Measurements from ENCODE around the gene DUSP3. TPM values are rescaled to one million over a fixed set of nuclear protein-coding genes. Genes with fewer than 3 reads are reported as not detected.

The DUSP3 gene
- polyA plus RNA-seq, 1 donor from 2014 or later = 38.8 TPM

GRCh38 chr17:43803758-43804157 lies 25.0 kb upstream of the DUSP3 start:
- TF ChIP-seq TAF1 (IDR thresholded peaks at IDR 0.05; ENCODE audit: low read depth) (no peak), EZH2 (IDR thresholded peaks at IDR 0.05; ENCODE audit: borderline replicate concordance, insufficient read depth, low read length, poor library complexity, severe bottlenecking) (no peak), CTCF (IDR thresholded peaks at IDR 0.05; ENCODE audit: poor library complexity, severe bottlenecking) (no peak), REST (IDR thresholded peaks at IDR 0.05; ENCODE audit: borderline replicate concordance) (no peak), SMC3 (conservative IDR thresholded peaks at IDR 0.05; ENCODE audit: poor library complexity) (no peak), EP300 (conservative IDR thresholded peaks at IDR 0.05; ENCODE audit: poor library complexity, severe bottlenecking) (no peak), RAD21 (conservative IDR thresholded peaks at IDR 0.05) (no peak), POLR2AphosphoS5 (IDR thresholded peaks at IDR 0.05) (no peak), MXI1 (conservative IDR thresholded peaks at IDR 0.05; ENCODE audit: poor library complexity, severe bottlenecking) (no peak)
- no peaks in the 10 kb centered on the region for H3K36me3 ChIP-seq (ENCODE audit: insufficient read depth, low read length)
- no peak overlapping the region for H3K9ac ChIP-seq (ENCODE audit: low read length)
- H3K27me3 ChIP-seq (ENCODE audit: insufficient read depth, low read depth, low read length) = no peaks in the 10 kb centered on the region
- H3K4me3 ChIP-seq (ENCODE audit: low read length) = no peak overlapping the region
- H3K79me2 ChIP-seq (replicated peaks; ENCODE audit: insufficient read depth, low read length) = no peaks in the 10 kb centered on the region
- H3K4me2 ChIP-seq (ENCODE audit: low read length) = no peak overlapping the region
- no peak overlapping the region for H3K27ac ChIP-seq (ENCODE audit: low read length)
- no peaks in the 10 kb centered on the region for H3F3A ChIP-seq (ENCODE audit: insufficient read depth, low read length, poor library complexity, severe bottlenecking)
- no peaks in the 10 kb centered on the region for H3K9me3 ChIP-seq (ENCODE audit: low read length)
- no peak overlapping the region for H2AFZ ChIP-seq (ENCODE audit: low read depth, low read length)
- no peaks in the 10 kb centered on the region for H3K9me2 ChIP-seq (ENCODE audit: insufficient read depth, low read length)
- H4K20me1 ChIP-seq (ENCODE audit: insufficient read depth) = no peaks in the 10 kb centered on the region

GRCh38 chr17:43801844-43802243 lies 23.1 kb upstream of the DUSP3 start:
- no peak overlapping the region for H3K27ac ChIP-seq (ENCODE audit: low read length)
- no peak overlapping the region for H3K4me3 ChIP-seq (ENCODE audit: low read length)
- TF ChIP-seq CTCF (IDR thresholded peaks at IDR 0.05; ENCODE audit: poor library complexity, severe bottlenecking) (no peak), MXI1 (conservative IDR thresholded peaks at IDR 0.05; ENCODE audit: poor library complexity, severe bottlenecking) (no peak)
- H3F3A ChIP-seq (ENCODE audit: insufficient read depth, low read length, poor library complexity, severe bottlenecking) = no peaks in the 10 kb centered on the region
- no peaks in the 10 kb centered on the region for H3K9me2 ChIP-seq (ENCODE audit: insufficient read depth, low read length)
- no peaks in the 10 kb centered on the region for H3K9me3 ChIP-seq (ENCODE audit: low read length)
- H3K36me3 ChIP-seq (ENCODE audit: insufficient read depth, low read length) = no peaks in the 10 kb centered on the region
- H2AFZ ChIP-seq (ENCODE audit: low read depth, low read length) = no peak overlapping the region
- H3K4me2 ChIP-seq (ENCODE audit: low read length) = no peak overlapping the region
- no peak overlapping the region for H3K9ac ChIP-seq (ENCODE audit: low read length)
- H4K20me1 ChIP-seq (ENCODE audit: insufficient read depth) = no peaks in the 10 kb centered on the region
- no peaks in the 10 kb centered on the region for H3K27me3 ChIP-seq (ENCODE audit: insufficient read depth, low read depth, low read length)
- no peaks in the 10 kb centered on the region for H3K79me2 ChIP-seq (replicated peaks; ENCODE audit: insufficient read depth, low read length)

Measured in neural cell (in vitro differentiated cells).